ENCODE measurements around the gene ALPP. TPM values are rescaled to one million over a fixed set of nuclear protein-coding genes. Genes with fewer than 3 reads are reported as not detected.

ALPP gene
- total RNA-seq, 1 donor from 2014 or later = not detected

GRCh38 chr2:232412986-232413385, 34.4 kb downstream of the ALPP start:
- peaks cover 30% of the 10 kb centered on the region for H3K27me3 Mint-ChIP-seq (ENCODE audit: unreplicated experiment)
- TF ChIP-seq CTCF (IDR thresholded peaks at IDR 0.05) = no peak
- no peak overlapping the region for H3K27ac Mint-ChIP-seq (ENCODE audit: unreplicated experiment)

GRCh38 chr2:232415138-232415690, 36.7 kb downstream of the ALPP start:
- Mint-ChIP-seq H3K4me3 (ENCODE audit: unreplicated experiment) (no peak overlapping the region), H3K36me3 (ENCODE audit: unreplicated experiment) (no peaks in the 10 kb centered on the region), H3K4me1 (ENCODE audit: unreplicated experiment) (peaks cover 12% of the 10 kb centered on the region), H3K9me3 (ENCODE audit: unreplicated experiment) (no peaks in the 10 kb centered on the region), H3K27me3 (ENCODE audit: unreplicated experiment) (peaks cover 44% of the 10 kb centered on the region), H3K27ac (ENCODE audit: unreplicated experiment) (no peak overlapping the region)
- TF ChIP-seq CTCF (IDR thresholded peaks at IDR 0.05) = no peak
- no peak for DNase-seq (ENCODE audit: extremely low spot score, unreplicated experiment)

More at GRCh38 chr2:232412986-232413385, 34.4 kb downstream of the ALPP start:
- Mint-ChIP-seq H3K36me3 (ENCODE audit: unreplicated experiment) (no peaks in the 10 kb centered on the region), H3K4me1 (ENCODE audit: unreplicated experiment) (no peaks in the 10 kb centered on the region), H3K4me3 (ENCODE audit: unreplicated experiment) (no peak overlapping the region), H3K9me3 (ENCODE audit: unreplicated experiment) (no peaks in the 10 kb centered on the region)
- DNase-seq (ENCODE audit: extremely low spot score, unreplicated experiment) = no peak

GRCh38 chr2:232415736-232416520, 37.4 kb downstream of the ALPP start:
- TF ChIP-seq CTCF (IDR thresholded peaks at IDR 0.05) = no peak
- no peak overlapping the region for H3K4me3 Mint-ChIP-seq (ENCODE audit: unreplicated experiment)
- H3K9me3 Mint-ChIP-seq (ENCODE audit: unreplicated experiment) = no peaks in the 10 kb centered on the region
- H3K27ac Mint-ChIP-seq (ENCODE audit: unreplicated experiment) = no peak overlapping the region
- no peak for DNase-seq (ENCODE audit: extremely low spot score, unreplicated experiment)
- H3K27me3 Mint-ChIP-seq (ENCODE audit: unreplicated experiment) = peaks cover 46% of the 10 kb centered on the region
- no peaks in the 10 kb centered on the region for H3K36me3 Mint-ChIP-seq (ENCODE audit: unreplicated experiment)
- peaks cover 15% of the 10 kb centered on the region for H3K4me1 Mint-ChIP-seq (ENCODE audit: unreplicated experiment)

- H3K27ac Mint-ChIP-seq (ENCODE audit: unreplicated experiment) = no peak overlapping the region
- no peaks in the 10 kb centered on the region for H3K36me3 Mint-ChIP-seq (ENCODE audit: unreplicated experiment)
- no peak for TF ChIP-seq CTCF (IDR thresholded peaks at IDR 0.05)
- H3K4me1 Mint-ChIP-seq (ENCODE audit: unreplicated experiment) = peaks cover 16% of the 10 kb centered on the region
- H3K27me3 Mint-ChIP-seq (ENCODE audit: unreplicated experiment) = peaks cover 44% of the 10 kb centered on the region
- no peak overlapping the region for H3K4me3 Mint-ChIP-seq (ENCODE audit: unreplicated experiment)
- H3K9me3 Mint-ChIP-seq (ENCODE audit: unreplicated experiment) = no peaks in the 10 kb centered on the region
- DNase-seq (ENCODE audit: extremely low spot score, unreplicated experiment) = no peak
Measured at GRCh38 chr2:232416521-232417470, 38.2 kb downstream of the ALPP start.

Data from osteocyte (in vitro differentiated cells).